ENCODE data around the gene DLX3.
A peak's percentile ranks its signal among the peaks of the same experiment; 100 is the strongest.

Gene DLX3

DNA sequence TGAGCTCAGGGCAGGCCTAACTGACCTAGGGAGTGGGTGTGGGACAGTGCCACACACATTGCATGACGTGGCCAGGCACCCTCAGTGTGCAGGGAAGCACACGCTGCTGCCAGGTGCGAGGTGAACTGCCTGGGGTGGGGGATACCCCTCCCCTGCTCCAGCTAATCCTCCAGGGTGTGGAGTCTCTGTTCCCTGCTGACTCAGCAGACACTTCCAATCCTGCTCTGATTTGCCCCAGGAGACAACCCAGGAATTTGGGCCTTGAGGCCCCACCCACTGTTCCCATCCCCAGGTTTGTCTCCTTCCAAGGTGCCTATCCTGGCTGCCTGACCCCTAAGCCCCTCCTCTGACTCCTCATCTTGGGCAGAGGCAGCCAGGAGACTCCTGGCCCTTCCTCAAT lies 10.7 kb downstream of the DLX3 start:
- peak overlapping the region; percentile 67 for H3K4ac ChIP-seq (ENCODE audit: low read length)
- no peak overlapping the region for H3K23ac ChIP-seq (ENCODE audit: low read depth, low read length, poor library complexity)
- peak overlapping the region; percentile 87 for H3K18ac ChIP-seq (ENCODE audit: low read length)
- no peaks in the 10 kb centered on the region for H3K36me3 ChIP-seq (replicated peaks in 1 of 2; ENCODE audit: control insufficient read depth in 2 of 2, insufficient read depth in 2 of 2, low read length in 2 of 2)
- no peak overlapping the region for H2BK5ac ChIP-seq (ENCODE audit: low read length)
- H3K9me3 ChIP-seq (replicated peaks in 1 of 2; ENCODE audit: control insufficient read depth in 2 of 2, insufficient read depth in 1 of 2, low read depth in 1 of 2, low read length in 2 of 2): no peaks in the 10 kb centered on the region
- peaks cover 0 to 66% (median 9%) of the 10 kb centered on the region in 3 experiments for H3K27me3 ChIP-seq (ENCODE audit: control insufficient read depth in 3 of 3, insufficient read depth in 3 of 3, low read depth in 1 of 3, low read length in 3 of 3)
- H2AFZ ChIP-seq (ENCODE audit: low read length): no peak overlapping the region
- WGBS, 2 donors (ENCODE audit: extremely low coverage in 2 of 2, insufficient read length in 2 of 2, insufficient replicate concordance in 1 of 2): no CpG with 5 or more reads among the region's 3 CpGs
- H2AK5ac ChIP-seq (ENCODE audit: low read depth, low read length): peak overlapping the region; percentile 61
- peaks cover 0 to 13% of the 10 kb centered on the region in 2 donors for H3K4me1 ChIP-seq (ENCODE audit: control insufficient read depth in 2 of 2, insufficient read depth in 1 of 2, low read depth in 1 of 2, low read length in 2 of 2)
- DNase-seq (ENCODE audit: low spot score): no peak
- no peak overlapping the region for H3K9ac ChIP-seq (ENCODE audit: low read depth, low read length, poor library complexity)
- H2BK15ac ChIP-seq (ENCODE audit: low read length): peak overlapping the region; percentile 68
- H3K14ac ChIP-seq (ENCODE audit: low read length): no peak overlapping the region
- peak overlapping the region; percentile 93 for H4K91ac ChIP-seq (ENCODE audit: low read depth, low read length, poor library complexity)
- H3K4me2 ChIP-seq (ENCODE audit: insufficient read depth, low read length, poor library complexity, severe bottlenecking): no peak overlapping the region
- no peak overlapping the region for H4K8ac ChIP-seq (ENCODE audit: low read depth, low read length)
- H3K4me3 ChIP-seq (ENCODE audit: low read length in 2 of 2): peak overlapping the region in 1 of 2 donors; percentile 13
- peaks cover 3% of the 10 kb centered on the region for H3K79me1 ChIP-seq (ENCODE audit: low read depth, low read length)
- no peak overlapping the region for H2BK12ac ChIP-seq (ENCODE audit: low read length)
- no peak overlapping the region for H2BK120ac ChIP-seq (ENCODE audit: low read depth, low read length)
- no peak overlapping the region for H3K27ac ChIP-seq (replicated peaks; ENCODE audit: low read length)

DNA sequence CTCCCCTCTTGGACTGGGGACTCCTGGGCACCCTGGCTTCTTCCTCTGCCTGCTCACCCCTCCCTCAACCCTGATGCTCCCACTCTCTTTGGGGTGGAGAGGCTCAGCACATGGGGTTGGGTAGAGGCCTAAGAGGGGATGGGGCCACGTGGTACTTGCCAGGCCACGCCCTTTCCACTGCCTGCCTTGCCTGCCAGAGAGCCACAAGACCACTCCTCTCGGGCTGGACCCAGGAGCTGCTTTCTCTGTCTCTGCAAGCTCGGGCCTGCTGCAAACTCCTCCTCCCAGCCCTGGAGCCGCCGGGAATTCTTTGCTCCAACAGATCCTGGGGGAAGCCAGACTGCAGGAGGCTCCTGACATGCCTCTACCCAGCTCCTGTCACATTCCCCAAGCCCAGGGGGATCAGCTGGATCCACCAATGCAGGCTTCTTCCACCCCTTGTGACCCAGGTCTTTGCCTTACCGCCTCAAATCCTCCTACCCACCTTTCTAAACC lies 14.3 kb downstream of the DLX3 start:
- no peak overlapping the region for H3K14ac ChIP-seq (ENCODE audit: low read length)
- H3K23ac ChIP-seq (ENCODE audit: low read depth, low read length, poor library complexity): no peak overlapping the region
- peak overlapping the region; percentile 66 for H2AFZ ChIP-seq (ENCODE audit: low read length)
- H2BK5ac ChIP-seq (ENCODE audit: low read length): no peak overlapping the region
- peak overlapping the region; percentile 52 for H3K27ac ChIP-seq (replicated peaks; ENCODE audit: low read length)
- peak overlapping the region; percentile 2 for H2BK12ac ChIP-seq (ENCODE audit: low read length)
- H3K79me1 ChIP-seq (ENCODE audit: low read depth, low read length): peaks cover 3% of the 10 kb centered on the region
- H2BK120ac ChIP-seq (ENCODE audit: low read depth, low read length): peak overlapping the region; percentile 73
- H3K18ac ChIP-seq (ENCODE audit: low read length): peak overlapping the region; percentile 38
- no peak overlapping the region for H3K9ac ChIP-seq (ENCODE audit: low read depth, low read length, poor library complexity)
- H2AK5ac ChIP-seq (ENCODE audit: low read depth, low read length): peak overlapping the region; percentile 90
- H3K4me3 ChIP-seq (ENCODE audit: low read length in 2 of 2): no peak overlapping the region
- H3K4me2 ChIP-seq (ENCODE audit: insufficient read depth, low read length, poor library complexity, severe bottlenecking): no peak overlapping the region
- no CpG with 5 or more reads among the region's 7 CpGs for WGBS, 2 donors (ENCODE audit: extremely low coverage in 2 of 2, insufficient read length in 2 of 2, insufficient replicate concordance in 1 of 2)
- no peak overlapping the region for H4K8ac ChIP-seq (ENCODE audit: low read depth, low read length)
- H3K4me1 ChIP-seq (ENCODE audit: control insufficient read depth in 2 of 2, insufficient read depth in 1 of 2, low read depth in 1 of 2, low read length in 2 of 2): peaks cover 0 to 13% of the 10 kb centered on the region in 2 donors
- peak overlapping the region; percentile 55 for H2BK15ac ChIP-seq (ENCODE audit: low read length)
- no peaks in the 10 kb centered on the region for H3K9me3 ChIP-seq (replicated peaks in 1 of 2; ENCODE audit: control insufficient read depth in 2 of 2, insufficient read depth in 1 of 2, low read depth in 1 of 2, low read length in 2 of 2)
- no peaks in the 10 kb centered on the region for H3K36me3 ChIP-seq (replicated peaks in 1 of 2; ENCODE audit: control insufficient read depth in 2 of 2, insufficient read depth in 2 of 2, low read length in 2 of 2)
- no peak for DNase-seq (ENCODE audit: low spot score)
- H3K27me3 ChIP-seq (ENCODE audit: control insufficient read depth in 3 of 3, insufficient read depth in 3 of 3, low read depth in 1 of 3, low read length in 3 of 3): peaks cover 0 to 64% (median 0%) of the 10 kb centered on the region in 3 experiments
- no peak overlapping the region for H4K91ac ChIP-seq (ENCODE audit: low read depth, low read length, poor library complexity)
- no peak overlapping the region for H3K4ac ChIP-seq (ENCODE audit: low read length)

DNA sequence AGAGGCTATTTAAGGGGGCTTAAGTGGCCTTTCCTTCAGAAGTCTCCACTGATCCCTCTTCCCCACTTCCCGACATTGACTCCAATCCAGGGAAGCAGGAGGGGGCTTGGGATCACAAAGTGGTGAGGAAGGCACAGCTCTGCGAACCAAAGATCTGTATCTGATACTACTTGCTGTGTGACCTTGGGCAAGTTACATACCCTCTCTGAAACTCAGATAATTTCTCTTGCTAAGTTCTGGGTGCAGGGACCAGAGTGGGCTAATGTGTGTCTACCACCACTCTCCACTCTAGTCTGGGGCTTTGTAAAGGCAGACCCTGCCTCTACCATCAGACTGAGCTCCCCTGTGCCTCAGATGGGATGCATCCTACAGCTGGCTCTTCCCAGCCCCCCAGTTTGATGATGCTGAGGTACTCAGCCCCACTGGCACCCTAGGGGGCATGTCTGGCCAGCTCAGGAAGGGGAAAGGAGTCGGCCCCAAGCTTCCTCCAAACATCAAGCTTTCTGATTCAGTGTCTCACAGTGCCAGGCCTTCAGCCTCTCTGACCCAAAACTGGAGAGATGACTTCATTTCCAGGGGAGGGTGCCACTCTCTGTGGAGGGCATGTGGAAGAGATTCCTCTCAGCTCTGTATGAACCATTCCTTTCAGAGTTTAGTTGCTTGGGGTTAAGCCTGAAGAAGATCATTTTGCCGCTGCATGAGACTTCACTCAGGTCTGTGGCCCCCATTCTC lies 15.1 kb downstream of the DLX3 start:
- DNase-seq (ENCODE audit: low spot score): no peak
- Histone ChIP-seq H3K14ac (ENCODE audit: low read length) (no peak overlapping the region), H2AFZ (ENCODE audit: low read length) (no peak overlapping the region), H3K27me3 (ENCODE audit: control insufficient read depth in 3 of 3, insufficient read depth in 3 of 3, low read depth in 1 of 3, low read length in 3 of 3) (peaks cover 0 to 72% (median 4%) of the 10 kb centered on the region in 3 experiments), H4K91ac (ENCODE audit: low read depth, low read length, poor library complexity) (no peak overlapping the region), H3K36me3 (replicated peaks in 1 of 2; ENCODE audit: control insufficient read depth in 2 of 2, insufficient read depth in 2 of 2, low read length in 2 of 2) (no peaks in the 10 kb centered on the region), H3K9me3 (replicated peaks in 1 of 2; ENCODE audit: control insufficient read depth in 2 of 2, insufficient read depth in 1 of 2, low read depth in 1 of 2, low read length in 2 of 2) (no peaks in the 10 kb centered on the region), H3K18ac (ENCODE audit: low read length) (no peak overlapping the region), H2BK15ac (ENCODE audit: low read length) (peak overlapping the region; percentile 55), H3K4me3 (ENCODE audit: low read length in 2 of 2) (no peak overlapping the region), H3K4me1 (ENCODE audit: control insufficient read depth in 2 of 2, insufficient read depth in 1 of 2, low read depth in 1 of 2, low read length in 2 of 2) (peaks cover 0 to 16% of the 10 kb centered on the region in 2 donors), H3K27ac (replicated peaks; ENCODE audit: low read length) (no peak overlapping the region), H2BK12ac (ENCODE audit: low read length) (no peak overlapping the region), H3K23ac (ENCODE audit: low read depth, low read length, poor library complexity) (no peak overlapping the region), H3K9ac (ENCODE audit: low read depth, low read length, poor library complexity) (no peak overlapping the region), H3K79me1 (ENCODE audit: low read depth, low read length) (peaks cover 3% of the 10 kb centered on the region), H2BK120ac (ENCODE audit: low read depth, low read length) (peak overlapping the region; percentile 73), H2AK5ac (ENCODE audit: low read depth, low read length) (peak overlapping the region; percentile 90), H2BK5ac (ENCODE audit: low read length) (no peak overlapping the region), H4K8ac (ENCODE audit: low read depth, low read length) (no peak overlapping the region), H3K4ac (ENCODE audit: low read length) (no peak overlapping the region), H3K4me2 (ENCODE audit: insufficient read depth, low read length, poor library complexity, severe bottlenecking) (no peak overlapping the region)
- WGBS, 2 donors (ENCODE audit: extremely low coverage in 2 of 2, insufficient read length in 2 of 2, insufficient replicate concordance in 1 of 2): no CpG with 5 or more reads among the region's 4 CpGs

DNA sequence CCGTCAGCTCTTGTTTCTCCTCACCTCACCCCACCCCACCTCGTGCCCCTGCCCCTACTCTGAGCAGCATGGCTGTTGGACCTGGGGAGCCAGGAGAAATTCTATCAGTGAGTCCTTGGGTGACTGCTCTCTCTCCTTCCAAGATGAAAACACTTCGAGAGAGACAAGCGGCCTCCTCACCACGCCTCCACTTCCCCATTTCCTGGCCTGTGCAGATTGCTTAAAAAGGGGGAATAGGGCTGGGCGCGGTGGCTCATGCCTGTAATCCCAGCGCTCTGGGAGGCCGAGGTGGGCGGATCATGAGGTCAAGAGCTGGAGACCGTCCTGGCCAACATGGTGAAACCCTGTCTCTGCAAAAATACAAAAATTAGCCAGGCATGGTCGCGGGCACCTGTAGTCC lies 16.5 kb downstream of the DLX3 start:
- no peak overlapping the region for H2AK5ac ChIP-seq (ENCODE audit: low read depth, low read length)
- no peak overlapping the region for H3K14ac ChIP-seq (ENCODE audit: low read length)
- H2AFZ ChIP-seq (ENCODE audit: low read length): no peak overlapping the region
- WGBS, 2 donors (ENCODE audit: extremely low coverage in 2 of 2, insufficient read length in 2 of 2, insufficient replicate concordance in 1 of 2): no CpG with 5 or more reads among the region's 13 CpGs
- H2BK120ac ChIP-seq (ENCODE audit: low read depth, low read length): no peak overlapping the region
- no peak overlapping the region for H4K8ac ChIP-seq (ENCODE audit: low read depth, low read length)
- H3K4me2 ChIP-seq (ENCODE audit: insufficient read depth, low read length, poor library complexity, severe bottlenecking): no peak overlapping the region
- H2BK5ac ChIP-seq (ENCODE audit: low read length): no peak overlapping the region
- H3K4ac ChIP-seq (ENCODE audit: low read length): no peak overlapping the region
- H3K4me3 ChIP-seq (ENCODE audit: low read length in 2 of 2): no peak overlapping the region
- no peak overlapping the region for H2BK12ac ChIP-seq (ENCODE audit: low read length)
- H4K91ac ChIP-seq (ENCODE audit: low read depth, low read length, poor library complexity): no peak overlapping the region
- DNase-seq (ENCODE audit: low spot score): no peak
- peak overlapping the region; percentile 63 for H3K18ac ChIP-seq (ENCODE audit: low read length)
- no peaks in the 10 kb centered on the region for H3K9me3 ChIP-seq (replicated peaks in 1 of 2; ENCODE audit: control insufficient read depth in 2 of 2, insufficient read depth in 1 of 2, low read depth in 1 of 2, low read length in 2 of 2)
- no peaks in the 10 kb centered on the region for H3K36me3 ChIP-seq (replicated peaks in 1 of 2; ENCODE audit: control insufficient read depth in 2 of 2, insufficient read depth in 2 of 2, low read length in 2 of 2)
- H3K27ac ChIP-seq (replicated peaks; ENCODE audit: low read length): no peak overlapping the region
- H3K27me3 ChIP-seq (ENCODE audit: control insufficient read depth in 3 of 3, insufficient read depth in 3 of 3, low read depth in 1 of 3, low read length in 3 of 3): peaks cover 4 to 86% (median 16%) of the 10 kb centered on the region in 3 experiments
- H3K4me1 ChIP-seq (ENCODE audit: control insufficient read depth in 2 of 2, insufficient read depth in 1 of 2, low read depth in 1 of 2, low read length in 2 of 2): peaks cover 0 to 15% of the 10 kb centered on the region in 2 donors
- H3K9ac ChIP-seq (ENCODE audit: low read depth, low read length, poor library complexity): no peak overlapping the region
- H2BK15ac ChIP-seq (ENCODE audit: low read length): no peak overlapping the region
- no peaks in the 10 kb centered on the region for H3K79me1 ChIP-seq (ENCODE audit: low read depth, low read length)
- H3K23ac ChIP-seq (ENCODE audit: low read depth, low read length, poor library complexity): no peak overlapping the region
